OCI-LY7 (cell line): ENCODE results near the gene RCOR3. TPM values are rescaled to one million over a fixed set of nuclear protein-coding genes. Genes with fewer than 3 reads are reported as not detected.

ENCODE experiments used
- BruUV-seq: library from RNA; stranded (reverse); fragments of 400-500 nt; replicated peaks from 2 replicates; lab custom pipeline; 2021; lab: Mats Ljungman, UMichigan
- CTCF ChIA-PET: fragments of 300-600 bp; sonication (Branson Sonifier 250); formaldehyde crosslinking; loops from one replicate; lab custom pipeline; 2022; ENCODE audit warnings: antibody characterized with exemption; ENCODE audit not compliant: unreplicated experiment; lab: Charles Lee
- POLR2A ChIA-PET: fragments of 300-600 bp; sonication (Branson Sonifier 250); formaldehyde crosslinking; loops from one replicate; lab custom pipeline; 2022; ENCODE audit warnings: antibody characterized with exemption; lab: Charles Lee
- DNase-seq: peaks from one replicate; pipeline ENCODE4 v3.0.0-alpha.2; 2015; ENCODE audit warnings: low spot score
- H2AFZ ChIP-seq: fragments of 200-600 bp; sonication (generic), shearing (Covaris generic); 2 replicates; pipeline ENCODE4 v1.6.1; 2014; ENCODE audit warnings: mild to moderate bottlenecking, antibody characterized with exemption, low read length, moderate library complexity
- H3K27ac ChIP-seq: fragments of 200-600 bp; sonication (generic); 2 replicates; pipeline ENCODE4 v1.5.1; 2014; ENCODE audit warnings: mixed run types, low read depth, mild to moderate bottlenecking, moderate library complexity, low read length, inconsistent platforms; ENCODE audit not compliant: poor library complexity, severe bottlenecking
- H3K36me3 ChIP-seq: fragments of 200-600 bp; sonication (generic); 2 replicates; pipeline ENCODE4 v1.6.1; 2014; ENCODE audit warnings: mild to moderate bottlenecking, antibody characterized with exemption, low read length, moderate library complexity, mixed read lengths; ENCODE audit not compliant: insufficient read depth
- H3K4me1 ChIP-seq: fragments of 200-600 bp; sonication (generic); 2 replicates; pipeline ENCODE4 v1.5.1; 2014; ENCODE audit warnings: mild to moderate bottlenecking, low read length; ENCODE audit not compliant: insufficient read depth, poor library complexity, severe bottlenecking
- H3K4me2 ChIP-seq: fragments of 200-600 bp; sonication (generic); 2 replicates; pipeline ENCODE4 v1.6.1; 2014; ENCODE audit warnings: mild to moderate bottlenecking, low read length
- H3K4me3 ChIP-seq: fragments of 200-600 bp; sonication (generic); 2 replicates; pipeline ENCODE4 v1.5.1; 2014; ENCODE audit warnings: mild to moderate bottlenecking, low read depth, low read length; ENCODE audit not compliant: poor library complexity, severe bottlenecking
- H3K79me2 ChIP-seq: fragments of 200-600 bp; sonication (generic); 2 replicates; pipeline ENCODE4 v1.6.1; 2016; ENCODE audit warnings: low read depth, mild to moderate bottlenecking, low read length, moderate library complexity, mixed read lengths; ENCODE audit not compliant: insufficient read depth
- H3K9me2 ChIP-seq: fragments of 200-600 bp; sonication (generic); 2 replicates; pipeline ENCODE4 v1.6.1; 2016; ENCODE audit warnings: mild to moderate bottlenecking, low read length, mixed read lengths; ENCODE audit not compliant: insufficient read depth
- H3K9me3 ChIP-seq: fragments of 200-600 bp; sonication (generic); 2 replicates; pipeline ENCODE4 v1.6.1; 2014; ENCODE audit warnings: mild to moderate bottlenecking, mixed run types, low read length, mixed read lengths
- H4K20me1 ChIP-seq: fragments of 200-600 bp; sonication (generic); 2 replicates; pipeline ENCODE4 v1.6.1; 2014; ENCODE audit warnings: mild to moderate bottlenecking, antibody characterized with exemption, low read length, moderate library complexity, mixed read lengths; ENCODE audit not compliant: insufficient read depth
- EZH2phosphoT487 ChIP-seq: fragments of 200-600 bp; sonication (generic); IDR thresholded peaks from 2 replicates; pipeline ENCODE4 v1.6.1; 2018; ENCODE audit warnings: low read depth, borderline replicate concordance, mild to moderate bottlenecking, mixed run types, antibody characterized with exemption, low read length, moderate library complexity, mixed read lengths
- intact Hi-C: fragments of 100-400 bp; cut with micrococcal nuclease; formaldehyde crosslinking; loops from one replicate; pipeline ENCODE4 v1.10.0; 2022; ENCODE audit not compliant: unreplicated experiment
- total RNA-seq, 2 experiments: library from RNA; depleted of rRNA in 1 of 2; stranded (reverse); fragments of >200 nt in 1 of 2; shearing (Covaris generic) in 1 of 2; gene quantifications; 2 replicates each; pipeline ENCODE4 v1.2.3, GENCODE V29; 2014 to 2022
- TF ChIP-seq, protein P1 (sequence below): fragments of 200-600 bp; sonication (generic); conservative IDR thresholded peaks from 2 replicates; pipeline ENCODE4 v1.5.1; 2014; ENCODE audit warnings: mild to moderate bottlenecking, antibody characterized with exemption, low read length, moderate library complexity, mixed read lengths

RCOR3 gene
- total RNA-seq, 2 experiments from 2014 or later, result 34.8 to 62.3 TPM

DNA sequence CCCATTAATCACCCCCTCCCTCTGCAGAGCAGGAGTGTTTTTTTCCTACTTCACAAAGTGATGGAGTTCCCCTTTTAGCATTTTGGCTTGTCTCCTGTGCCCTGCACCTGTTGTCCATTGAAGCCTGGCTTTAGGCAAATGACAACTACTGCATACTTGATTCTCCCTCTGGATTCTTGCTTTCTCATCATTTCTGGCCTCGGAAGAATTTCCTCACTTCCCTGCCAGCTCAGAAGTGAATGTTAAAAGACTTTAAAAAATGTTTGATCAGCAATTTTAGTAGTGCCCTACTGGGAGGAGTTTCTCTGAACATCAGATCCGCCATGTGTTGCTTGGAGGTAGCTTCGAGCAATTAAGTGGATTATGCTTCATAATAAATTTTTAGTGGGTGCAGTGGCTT lies 28.1 kb downstream of the RCOR3 start:
- no peak for DNase-seq
- H3K4me2 ChIP-seq, result 0 out of 2 replicates have a peak overlapping the region, but pooled peaks have one; percentile 7
- POLR2A ChIA-PET, result no interaction called here
- H4K20me1 ChIP-seq, result no peaks in the 10 kb centered on the region
- H2AFZ ChIP-seq, result no peak overlapping the region
- H3K9me3 ChIP-seq, result no peaks in the 10 kb centered on the region
- H3K4me1 ChIP-seq, result peaks cover 8% of the 10 kb centered on the region
- intact Hi-C loops, result no loop called here
- H3K9me2 ChIP-seq, result no peaks in the 10 kb centered on the region
- CTCF ChIA-PET, result no interaction called here
- no peak overlapping the region for H3K27ac ChIP-seq
- peaks cover 84% of the 10 kb centered on the region for H3K36me3 ChIP-seq
- no peak overlapping the region for H3K4me3 ChIP-seq
- no TSS peak for BruUV-seq
- no peaks in the 10 kb centered on the region for H3K79me2 ChIP-seq
- no peak for TF ChIP-seq EZH2phosphoT487
- TF ChIP-seq, protein P1, sequence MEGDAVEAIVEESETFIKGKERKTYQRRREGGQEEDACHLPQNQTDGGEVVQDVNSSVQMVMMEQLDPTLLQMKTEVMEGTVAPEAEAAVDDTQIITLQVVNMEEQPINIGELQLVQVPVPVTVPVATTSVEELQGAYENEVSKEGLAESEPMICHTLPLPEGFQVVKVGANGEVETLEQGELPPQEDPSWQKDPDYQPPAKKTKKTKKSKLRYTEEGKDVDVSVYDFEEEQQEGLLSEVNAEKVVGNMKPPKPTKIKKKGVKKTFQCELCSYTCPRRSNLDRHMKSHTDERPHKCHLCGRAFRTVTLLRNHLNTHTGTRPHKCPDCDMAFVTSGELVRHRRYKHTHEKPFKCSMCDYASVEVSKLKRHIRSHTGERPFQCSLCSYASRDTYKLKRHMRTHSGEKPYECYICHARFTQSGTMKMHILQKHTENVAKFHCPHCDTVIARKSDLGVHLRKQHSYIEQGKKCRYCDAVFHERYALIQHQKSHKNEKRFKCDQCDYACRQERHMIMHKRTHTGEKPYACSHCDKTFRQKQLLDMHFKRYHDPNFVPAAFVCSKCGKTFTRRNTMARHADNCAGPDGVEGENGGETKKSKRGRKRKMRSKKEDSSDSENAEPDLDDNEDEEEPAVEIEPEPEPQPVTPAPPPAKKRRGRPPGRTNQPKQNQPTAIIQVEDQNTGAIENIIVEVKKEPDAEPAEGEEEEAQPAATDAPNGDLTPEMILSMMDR, result no peak

DNA sequence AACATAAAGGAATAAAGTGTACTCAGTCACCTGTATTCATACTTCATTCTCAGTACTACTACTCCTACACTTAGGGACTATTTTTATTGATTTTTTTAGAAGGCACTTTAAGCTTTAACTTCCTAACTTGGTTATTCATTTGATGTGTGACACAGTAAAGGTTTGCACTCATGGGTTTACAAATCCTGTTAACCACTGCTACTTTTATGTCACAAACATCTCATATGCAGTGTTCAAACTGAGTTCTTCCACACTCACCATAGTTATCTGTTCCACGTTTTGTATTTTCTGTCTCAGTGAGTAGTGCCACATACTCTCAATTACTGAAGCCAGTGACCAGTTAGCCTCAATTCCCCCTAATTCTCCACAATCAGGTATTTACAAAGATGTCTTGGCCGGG lies 33.2 kb downstream of the RCOR3 start:
- intact Hi-C loops, result no loop called here
- Histone ChIP-seq H2AFZ (no peak overlapping the region), H3K4me1 (no peaks in the 10 kb centered on the region), H3K36me3 (peaks cover 90% of the 10 kb centered on the region), H3K4me2 (no peak overlapping the region), H3K9me2 (no peaks in the 10 kb centered on the region), H3K27ac (no peak overlapping the region), H3K79me2 (no peaks in the 10 kb centered on the region), H3K4me3 (no peak overlapping the region), H3K9me3 (no peaks in the 10 kb centered on the region), H4K20me1 (no peaks in the 10 kb centered on the region)
- DNase-seq, result no peak
- ChIA-PET POLR2A (no interaction called here), CTCF (no interaction called here)
- BruUV-seq, result no TSS peak
- TF ChIP-seq, protein P1, result no peak
- no peak for TF ChIP-seq EZH2phosphoT487

DNA sequence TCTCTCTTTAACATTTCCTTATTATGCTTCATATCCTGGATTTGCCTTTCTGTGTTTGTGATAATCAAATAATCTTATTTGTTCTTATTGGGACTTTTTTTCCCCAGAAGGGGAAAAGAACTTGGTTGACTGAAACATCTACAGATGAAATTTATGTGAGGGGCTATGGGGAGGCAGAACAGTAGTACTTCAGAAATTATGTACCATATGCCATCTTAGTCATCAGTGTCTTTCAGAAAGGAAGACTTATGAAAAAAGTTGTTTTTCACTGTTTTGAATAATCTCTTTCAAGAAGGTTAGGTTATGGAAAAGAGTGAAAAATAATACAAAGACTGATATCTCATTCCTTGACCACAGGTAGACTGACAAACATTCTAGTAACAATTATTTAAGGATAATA lies 37.2 kb downstream of the RCOR3 start:
- TF ChIP-seq EZH2phosphoT487, result no peak
- TF ChIP-seq, protein P1, result no peak
- Histone ChIP-seq H3K9me3 (no peaks in the 10 kb centered on the region), H4K20me1 (no peaks in the 10 kb centered on the region), H2AFZ (no peak overlapping the region), H3K4me2 (no peak overlapping the region), H3K79me2 (no peaks in the 10 kb centered on the region), H3K36me3 (peaks cover 88% of the 10 kb centered on the region), H3K4me3 (no peak overlapping the region), H3K4me1 (no peaks in the 10 kb centered on the region), H3K27ac (no peak overlapping the region), H3K9me2 (no peaks in the 10 kb centered on the region)
- BruUV-seq, result no TSS peak
- ChIA-PET CTCF (no interaction called here), POLR2A (interaction anchor here (0.6 to 1.2 kb wide), 4 partner anchors 13 to 32 kb away, joined by 3 to 4 read pairs (median 4); partner anchors contain the start of gene TRAF5)
- DNase-seq, result no peak
- intact Hi-C loops, result no loop called here
